ENCODE results near the gene PAH.
A peak's percentile ranks its signal among the peaks of the same experiment; 100 is the strongest.
"Not testable (repeated sequence)": the region's sequence is repeated elsewhere in the genome, so short reads cannot be mapped to it uniquely, and the experiment has no call there.

The PAH gene

GRCh38 chr12:102833687-102834441 lies 83.2 kb downstream of the PAH start:
- ATAC-seq: no peak
- no peak overlapping the region for H3K27ac Mint-ChIP-seq
- no peaks in the 10 kb centered on the region for H3K9me3 Mint-ChIP-seq
- DNase-seq: no peak
- no peaks in the 10 kb centered on the region for H3K4me1 Mint-ChIP-seq
- no peaks in the 10 kb centered on the region for H3K27me3 Mint-ChIP-seq
- no peak overlapping the region for H3K4me3 Mint-ChIP-seq

GRCh38 chr12:102832826-102833225 lies 84.2 kb downstream of the PAH start:
- not testable (repeated sequence) for H3K9me3 Mint-ChIP-seq

GRCh38 chr12:102824218-102824835 lies 92.7 kb downstream of the PAH start:
- Mint-ChIP-seq H3K27me3 (peaks cover 43% of the 10 kb centered on the region), H3K4me1 (no peaks in the 10 kb centered on the region), H3K4me3 (no peak overlapping the region), H3K27ac (no peak overlapping the region), H3K9me3 (peaks cover 0 to 6% of the 10 kb centered on the region in 2 donors)
- ATAC-seq: peak; percentile 35
- DNase-seq: no peak

More at GRCh38 chr12:102832826-102833225, 84.2 kb downstream of the PAH start:
- not testable (repeated sequence) for H3K27ac Mint-ChIP-seq, H3K27me3 Mint-ChIP-seq, H3K4me3 Mint-ChIP-seq, H3K4me1 Mint-ChIP-seq, DNase-seq, ATAC-seq

DNA sequence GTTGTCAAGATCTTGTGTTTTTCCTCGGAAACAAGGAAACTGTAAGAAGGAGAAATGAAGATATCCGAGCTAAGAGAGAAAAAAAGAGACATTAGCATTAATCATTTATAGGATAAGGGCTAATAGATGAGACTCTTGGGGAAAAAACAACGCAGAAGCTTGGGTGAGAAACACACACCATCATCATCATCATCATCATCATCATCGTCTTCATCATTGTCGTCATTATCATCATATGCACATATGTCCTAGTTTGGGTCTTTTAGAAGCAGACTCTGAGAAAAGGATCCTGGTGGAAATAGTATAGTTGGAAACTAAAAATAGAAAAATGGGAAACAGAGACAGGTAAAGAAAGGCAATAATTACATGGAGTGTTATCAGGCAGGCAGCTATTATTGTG lies 95.9 kb downstream of the PAH start:
- no peak overlapping the region for H3K4me3 Mint-ChIP-seq
- peaks cover 0 to 6% of the 10 kb centered on the region in 2 donors for H3K9me3 Mint-ChIP-seq
- H3K27me3 Mint-ChIP-seq: peaks cover 49% of the 10 kb centered on the region

DNA sequence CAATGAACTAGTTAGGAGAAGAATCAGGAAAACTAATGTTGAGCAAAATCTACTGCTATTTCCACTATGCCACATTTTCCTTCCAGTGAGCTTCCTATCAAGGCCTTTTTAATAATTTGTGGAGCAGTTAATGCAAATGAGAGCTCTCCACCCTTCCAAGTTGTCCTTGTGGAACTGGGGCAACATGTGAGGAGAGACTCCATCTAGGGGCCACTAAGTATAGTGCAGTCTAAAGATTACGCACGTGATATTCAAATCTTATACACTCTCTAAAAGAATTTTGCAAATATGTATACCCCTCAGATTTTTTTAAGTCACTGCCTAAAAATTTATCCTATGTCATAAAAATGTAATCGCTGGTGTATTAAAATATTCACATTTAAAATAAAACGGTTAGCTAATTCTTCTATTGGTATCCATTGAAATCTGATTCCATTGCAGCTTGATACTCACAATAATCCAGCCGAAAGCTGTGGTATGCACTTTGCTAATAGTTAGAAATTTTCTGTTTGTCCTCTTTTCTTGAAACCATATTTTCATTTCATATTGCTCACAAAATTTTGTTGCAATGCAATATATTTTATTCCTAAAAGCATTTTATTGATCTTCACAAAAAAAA lies 100.1 kb downstream of the PAH start:
- ATAC-seq (no peak), DNase-seq (no peak)
- Mint-ChIP-seq H3K4me3 (no peak overlapping the region), H3K27me3 (peaks cover 43% of the 10 kb centered on the region), H3K4me1 (no peaks in the 10 kb centered on the region), H3K27ac (no peak overlapping the region), H3K9me3 (no peaks in the 10 kb centered on the region)

More for the DNA sequence above, 95.9 kb downstream of the PAH start:
- ATAC-seq: no peak
- Mint-ChIP-seq H3K4me1 (no peaks in the 10 kb centered on the region), H3K27ac (no peak overlapping the region)
- DNase-seq: no peak

DNA sequence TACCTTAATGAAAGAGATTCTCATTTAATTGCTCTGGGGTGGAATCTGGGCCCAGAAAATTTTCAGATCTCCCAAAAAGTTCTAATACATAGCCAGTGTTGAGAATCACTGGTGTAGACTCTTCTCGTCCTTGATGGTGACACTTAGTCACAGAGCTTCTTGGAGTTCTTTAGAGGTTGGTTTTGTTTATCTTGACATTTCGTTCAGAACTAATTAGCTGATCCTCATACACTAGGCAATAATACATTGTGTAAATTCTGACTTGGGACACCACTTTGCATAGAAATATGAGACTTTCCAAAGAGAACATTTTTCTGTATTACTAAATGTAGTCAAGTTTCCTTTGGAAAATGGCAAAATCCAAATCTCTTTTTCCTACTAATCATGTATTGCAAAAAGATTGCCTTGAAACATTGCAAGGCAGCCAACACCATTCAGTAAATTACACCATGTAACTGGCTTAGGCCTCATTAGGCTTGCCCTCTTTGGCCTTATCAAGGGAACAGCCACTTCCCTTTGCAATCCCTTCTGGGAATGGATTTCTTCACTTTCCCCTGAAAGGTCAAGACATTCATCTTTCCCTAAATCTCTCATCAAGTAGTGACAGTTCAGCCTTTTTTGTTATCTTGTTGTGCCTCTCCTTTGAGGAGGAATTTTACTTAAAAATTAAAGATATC lies 102.2 kb downstream of the PAH start:
- Mint-ChIP-seq H3K4me1 (no peaks in the 10 kb centered on the region), H3K4me3 (no peak overlapping the region), H3K27ac (no peak overlapping the region), H3K9me3 (no peaks in the 10 kb centered on the region), H3K27me3 (peaks cover 34% of the 10 kb centered on the region)
- DNase-seq (no peak), ATAC-seq (no peak)

GRCh38 chr12:102812344-102812743 lies 104.7 kb downstream of the PAH start:
- no peaks in the 10 kb centered on the region for H3K4me1 Mint-ChIP-seq
- no peaks in the 10 kb centered on the region for H3K9me3 Mint-ChIP-seq
- H3K27ac Mint-ChIP-seq: no peak overlapping the region
- DNase-seq (no peak), ATAC-seq (no peak)
- peaks cover 26% of the 10 kb centered on the region for H3K27me3 Mint-ChIP-seq
- H3K4me3 Mint-ChIP-seq: no peak overlapping the region

DNA sequence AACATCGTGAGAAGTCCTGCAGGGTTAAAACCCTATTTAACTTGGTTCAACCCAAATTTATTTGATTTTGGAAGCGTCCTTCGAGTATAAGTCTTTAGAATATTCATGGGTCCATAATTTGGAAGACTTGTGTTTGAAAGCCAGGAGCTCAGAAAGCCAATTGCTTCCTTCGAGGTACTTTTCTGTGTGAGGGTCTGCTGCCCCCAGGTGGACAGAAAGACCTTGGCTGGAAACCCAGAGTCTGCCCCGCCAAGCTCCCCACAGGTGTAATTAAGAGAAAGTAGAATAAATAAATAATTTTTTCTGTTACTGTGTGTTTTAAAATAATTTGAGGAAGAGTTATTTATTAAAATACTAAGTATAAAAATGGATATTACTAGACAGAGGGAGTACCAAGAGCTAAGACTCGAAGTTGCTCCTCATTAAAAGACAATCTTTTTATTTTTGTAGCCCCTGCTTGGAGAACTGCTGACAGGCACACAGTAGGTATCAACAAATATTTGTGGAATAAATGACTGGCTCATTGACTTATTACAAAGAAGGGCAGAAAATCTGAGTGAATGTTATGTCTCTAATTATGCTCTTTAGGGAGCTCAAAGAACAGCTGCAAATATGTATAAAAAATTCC lies 105.8 kb downstream of the PAH start:
- Mint-ChIP-seq H3K27me3 (peaks cover 26% of the 10 kb centered on the region), H3K27ac (no peak overlapping the region), H3K4me1 (no peaks in the 10 kb centered on the region), H3K4me3 (no peak overlapping the region), H3K9me3 (no peaks in the 10 kb centered on the region)
- no peak for ATAC-seq
- DNase-seq: peak in 1 of 2 donors; percentile 11

- peaks cover 15% of the 10 kb centered on the region for H3K27me3 Mint-ChIP-seq
- H3K9me3 Mint-ChIP-seq: no peaks in the 10 kb centered on the region
- no peaks in the 10 kb centered on the region for H3K4me1 Mint-ChIP-seq
- no peak overlapping the region for H3K4me3 Mint-ChIP-seq
- DNase-seq (no peak), ATAC-seq (no peak)
- H3K27ac Mint-ChIP-seq: no peak overlapping the region
Measured at GRCh38 chr12:102808412-102808811, 108.6 kb downstream of the PAH start.

- Mint-ChIP-seq H3K4me1 (no peaks in the 10 kb centered on the region), H3K4me3 (no peak overlapping the region), H3K27me3 (no peaks in the 10 kb centered on the region), H3K9me3 (no peaks in the 10 kb centered on the region), H3K27ac (peak overlapping the region in 1 of 2 donors; percentile 61)
- no peak for DNase-seq
- ATAC-seq: no peak
Measured at GRCh38 chr12:102806592-102806991, 110.5 kb downstream of the PAH start.

GRCh38 chr12:102806110-102806509 lies 110.9 kb downstream of the PAH start:
- no peaks in the 10 kb centered on the region for H3K27me3 Mint-ChIP-seq
- no peak for DNase-seq
- no peak overlapping the region for H3K27ac Mint-ChIP-seq
- H3K9me3 Mint-ChIP-seq: no peaks in the 10 kb centered on the region
- H3K4me1 Mint-ChIP-seq: no peaks in the 10 kb centered on the region
- no peak for ATAC-seq
- no peak overlapping the region for H3K4me3 Mint-ChIP-seq

DNA sequence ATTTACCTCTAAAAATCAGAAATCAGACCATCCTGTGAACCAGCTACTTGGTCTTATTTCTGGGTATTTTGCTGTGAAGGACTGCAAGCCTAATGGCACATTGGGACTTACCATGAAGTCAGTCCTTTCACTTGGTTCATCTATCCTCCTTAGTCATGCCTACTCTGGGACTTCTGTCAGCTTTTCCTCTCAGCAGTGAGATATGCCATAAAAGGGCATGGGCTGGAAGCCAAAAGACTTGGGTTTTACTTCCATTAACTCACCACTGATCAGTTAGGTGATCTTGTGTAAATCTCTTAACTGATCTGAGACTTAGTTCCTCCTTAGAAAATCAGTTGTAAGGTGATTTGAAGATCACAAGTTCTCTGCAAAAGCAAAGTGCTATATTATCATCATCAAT lies 116.5 kb downstream of the PAH start:
- peaks cover 13% of the 10 kb centered on the region for H3K27me3 Mint-ChIP-seq
- ATAC-seq (no peak), DNase-seq (no peak)
- no peak overlapping the region for H3K27ac Mint-ChIP-seq
- H3K4me3 Mint-ChIP-seq: no peak overlapping the region
- H3K9me3 Mint-ChIP-seq: peaks cover 0 to 6% of the 10 kb centered on the region in 2 donors
- H3K4me1 Mint-ChIP-seq: no peaks in the 10 kb centered on the region

- H3K27me3 Mint-ChIP-seq: peaks cover 23% of the 10 kb centered on the region
- H3K27ac Mint-ChIP-seq: no peak overlapping the region
- H3K4me1 Mint-ChIP-seq: no peaks in the 10 kb centered on the region
Measured at GRCh38 chr12:102799229-102799628, 117.8 kb downstream of the PAH start.

DNA sequence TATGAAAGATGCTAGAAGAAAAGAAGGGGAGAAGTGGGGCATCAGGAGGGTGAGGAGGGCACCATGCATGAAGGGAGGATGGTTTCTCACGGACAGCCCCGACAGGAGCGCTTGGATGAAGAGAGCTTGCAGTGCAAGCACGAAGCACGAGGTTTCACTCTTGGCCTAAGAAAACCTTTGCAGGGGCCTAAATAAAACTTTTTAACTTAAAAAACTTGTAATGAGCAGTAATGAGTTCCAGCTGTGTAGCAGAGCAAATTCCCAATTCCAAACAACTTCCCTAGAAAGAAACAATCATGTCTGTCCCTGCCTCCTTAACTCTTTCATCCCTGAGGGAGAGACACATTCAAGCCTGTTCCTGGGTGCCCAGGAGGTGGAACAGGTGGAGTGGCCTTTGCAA lies 119.5 kb downstream of the PAH start:
- H3K27me3 Mint-ChIP-seq: peaks cover 36% of the 10 kb centered on the region
- H3K27ac Mint-ChIP-seq: peak overlapping the region in 1 of 2 donors; percentile 22
- DNase-seq (no peak), ATAC-seq (no peak)
- H3K4me3 Mint-ChIP-seq: no peak overlapping the region
- peaks cover 0 to 6% of the 10 kb centered on the region in 2 donors for H3K9me3 Mint-ChIP-seq
- H3K4me1 Mint-ChIP-seq: no peaks in the 10 kb centered on the region

More at GRCh38 chr12:102799229-102799628, 117.8 kb downstream of the PAH start:
- DNase-seq (no peak), ATAC-seq (no peak)
- H3K9me3 Mint-ChIP-seq: peaks cover 0 to 6% of the 10 kb centered on the region in 2 donors
- H3K4me3 Mint-ChIP-seq: no peak overlapping the region

- Mint-ChIP-seq H3K27me3 (peaks cover 39% of the 10 kb centered on the region), H3K4me3 (no peak overlapping the region), H3K4me1 (no peaks in the 10 kb centered on the region), H3K27ac (no peak overlapping the region), H3K9me3 (no peaks in the 10 kb centered on the region)
- ATAC-seq (no peak), DNase-seq (no peak)
Measured at GRCh38 chr12:102793921-102794320, 123.1 kb downstream of the PAH start.

All from stimulated activated naive CD8-positive, alpha-beta T cell treated with anti-CD3 and anti-CD28 coated beads, Interleukin-15, amount 100 ng/mL, for 72 hours (primary cell).